ENCODE results near the gene PODXL2.

The PODXL2 gene

GRCh38 chr3:127628788-127629466 lies at the start of gene PODXL2:
Gene PODXL2 (plus strand): TSS chr3:127629185. CDS start chr3:127629220, 35 bp downstream.
- no peak for TF ChIP-seq CTCF (conservative IDR thresholded peaks at IDR 0.05; ENCODE audit: low read depth, low read length)
- no peak for DNase-seq (ENCODE audit: low read depth)
- peak within 1 kb of the TSS; percentile 45 for H3K4me3 ChIP-seq (ENCODE audit: low read length)

- H3K4me3 ChIP-seq (ENCODE audit: low read length) = no peak overlapping the region
- TF ChIP-seq CTCF (conservative IDR thresholded peaks at IDR 0.05; ENCODE audit: low read depth, low read length) = no peak
- DNase-seq (ENCODE audit: low read depth) = no peak
Observed at GRCh38 chr3:127580327-127581060, 48.5 kb upstream of the PODXL2 start.

GRCh38 chr3:127584734-127585133 lies 44.3 kb upstream of the PODXL2 start:
- TF ChIP-seq CTCF (conservative IDR thresholded peaks at IDR 0.05; ENCODE audit: low read depth, low read length) = no peak
- DNase-seq (ENCODE audit: low read depth) = no peak
- H3K4me3 ChIP-seq (ENCODE audit: low read length) = no peak overlapping the region

- no peak for DNase-seq (ENCODE audit: low read depth)
- H3K4me3 ChIP-seq (ENCODE audit: low read length) = no peak overlapping the region
- no peak for TF ChIP-seq CTCF (conservative IDR thresholded peaks at IDR 0.05; ENCODE audit: low read depth, low read length)
Observed at GRCh38 chr3:127585163-127585812, 43.7 kb upstream of the PODXL2 start.

GRCh38 chr3:127585813-127586413 lies 43.1 kb upstream of the PODXL2 start:
- DNase-seq (ENCODE audit: low read depth) = no peak
- TF ChIP-seq CTCF (conservative IDR thresholded peaks at IDR 0.05; ENCODE audit: low read depth, low read length) = no peak
- H3K4me3 ChIP-seq (ENCODE audit: low read length) = no peak overlapping the region

GRCh38 chr3:127587876-127588275 lies 41.1 kb upstream of the PODXL2 start:
- no peak for DNase-seq (ENCODE audit: low read depth)
- no peak for TF ChIP-seq CTCF (conservative IDR thresholded peaks at IDR 0.05; ENCODE audit: low read depth, low read length)
- no peak overlapping the region for H3K4me3 ChIP-seq (ENCODE audit: low read length)
